ENCODE results near the gene FAF2.

The FAF2 gene

DNA sequence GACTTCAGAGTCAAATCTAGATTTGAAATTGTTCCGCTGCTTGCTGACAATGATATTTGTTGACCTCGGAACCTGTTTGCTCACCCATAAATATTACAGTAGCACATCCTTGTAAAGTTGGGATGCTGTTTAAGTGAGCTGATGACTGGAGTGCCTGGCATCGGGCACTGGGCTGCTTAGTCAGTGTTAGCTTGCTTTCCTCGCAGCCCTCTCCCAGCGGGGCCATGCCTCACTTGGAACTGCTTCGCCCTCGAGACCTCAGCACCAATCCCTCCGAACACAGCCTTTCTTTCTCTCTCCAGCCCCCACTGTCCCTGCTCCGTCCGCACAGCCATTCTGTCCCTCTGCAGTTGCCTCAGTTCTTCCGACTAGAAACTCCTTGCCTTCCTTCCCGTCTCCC is 65.6 kb downstream of the FAF2 start:
- DNase-seq: no peak

DNA sequence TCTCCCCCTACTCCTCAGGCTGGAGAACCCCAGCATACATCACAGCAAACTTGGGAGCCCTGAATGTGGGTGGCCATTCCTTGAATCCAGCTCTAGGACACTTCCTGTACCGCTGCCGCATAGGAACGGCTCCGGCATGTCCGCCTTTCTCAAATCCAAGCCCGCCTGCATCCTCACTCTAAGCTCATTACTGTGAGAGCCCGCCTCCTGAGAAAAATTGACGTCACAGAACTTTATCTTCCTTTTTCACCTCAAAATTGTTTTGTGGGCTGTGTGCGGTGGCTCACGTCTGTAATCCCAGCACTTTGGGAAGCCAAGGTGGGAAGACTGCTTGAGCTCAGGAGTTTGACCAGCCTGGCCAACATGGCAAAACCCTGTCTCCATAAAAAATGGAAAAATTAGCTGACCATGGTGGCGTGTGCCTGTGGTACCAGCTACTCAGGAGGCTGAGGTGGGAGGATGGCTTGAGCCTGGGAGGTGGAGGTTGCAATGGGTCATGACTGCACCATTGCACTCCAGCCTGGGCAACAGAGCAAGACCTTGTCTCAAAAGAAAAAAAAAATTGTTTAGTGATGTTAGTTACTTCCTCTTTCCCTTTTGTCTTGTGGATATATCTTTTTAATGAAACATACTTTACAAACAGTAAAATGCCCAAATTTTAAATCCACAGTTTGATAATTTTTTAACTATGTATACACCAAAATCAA is 66.2 kb downstream of the FAF2 start:
- DNase-seq: no peak

- DNase-seq: no peak
These were observed 67.2 kb downstream of the FAF2 start for GRCh38 chr5:176515396-176515795.

GRCh38 chr5:176517053-176517661 is 69.0 kb downstream of the FAF2 start:
- no peak for DNase-seq

DNA sequence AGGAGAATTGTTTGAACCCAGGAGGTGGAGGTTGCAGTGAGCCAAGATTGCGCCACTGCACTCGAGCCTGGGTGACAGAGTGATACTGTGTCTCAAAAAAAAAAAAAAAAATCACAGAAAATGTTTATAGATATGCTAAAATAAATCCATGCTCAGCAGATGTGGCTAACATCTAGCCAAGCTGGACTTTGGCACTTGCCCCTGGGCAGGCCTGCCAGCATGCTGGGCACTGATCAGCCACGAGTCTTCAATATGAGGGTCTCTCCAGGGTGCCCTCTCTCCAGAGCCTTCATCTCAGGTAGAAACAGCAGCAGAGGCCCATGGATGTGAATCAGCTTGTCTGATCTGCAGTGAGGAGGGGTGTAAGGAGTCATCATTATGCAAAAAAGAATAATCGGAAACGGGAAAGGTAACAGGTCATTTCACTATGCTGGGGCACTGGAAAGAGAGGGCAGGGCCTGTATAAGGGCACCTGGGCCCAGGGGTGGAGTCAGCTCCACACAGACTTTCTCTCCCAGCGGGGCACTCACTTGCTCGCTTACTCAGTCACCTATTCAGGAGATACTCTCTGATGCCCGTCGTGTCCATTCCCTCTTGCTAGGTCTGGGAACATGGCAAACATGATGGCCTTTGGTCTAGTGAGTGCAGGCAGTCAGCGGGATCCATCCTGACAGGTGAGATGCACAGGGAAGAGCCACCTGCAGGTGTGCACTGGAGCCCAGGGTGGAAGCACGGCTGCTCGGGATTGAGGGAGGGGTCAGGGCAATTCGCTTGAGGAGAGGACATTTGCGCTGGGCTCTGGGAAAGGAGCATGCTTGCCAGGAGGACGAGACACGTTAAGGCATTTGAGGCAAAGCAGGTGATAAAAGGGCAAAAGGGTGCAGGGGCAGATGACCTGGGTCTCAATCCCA is 71.9 kb downstream of the FAF2 start:
- no peak for DNase-seq

- DNase-seq: no peak
These were observed 73.1 kb downstream of the FAF2 start for GRCh38 chr5:176521286-176521685.

GRCh38 chr5:176521699-176522263 is 73.6 kb downstream of the FAF2 start:
- no peak for DNase-seq

GRCh38 chr5:176524138-176524537 is 76.0 kb downstream of the FAF2 start:
- DNase-seq: no peak

GRCh38 chr5:176524987-176525386 is 76.8 kb downstream of the FAF2 start:
- no peak for DNase-seq

DNA sequence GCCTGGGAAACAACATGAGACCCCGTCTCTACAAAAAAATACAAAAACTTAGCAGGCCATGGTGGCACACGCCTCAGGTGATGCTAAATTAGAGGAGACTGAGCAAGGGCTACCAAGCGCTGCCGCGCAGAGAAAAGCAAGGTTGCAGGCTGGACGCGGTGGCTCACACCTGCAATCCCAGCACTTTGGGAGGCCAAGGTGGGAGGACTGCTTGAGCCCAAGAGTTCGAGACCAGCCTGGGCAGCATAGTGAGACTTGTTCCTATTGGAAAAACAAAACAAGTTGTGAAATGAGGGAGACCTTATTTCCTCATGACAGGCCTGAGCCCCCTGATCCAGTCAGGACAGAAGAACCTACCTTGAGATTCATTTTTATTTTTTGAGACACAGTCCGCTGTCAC is 77.5 kb downstream of the FAF2 start:
- no peak for DNase-seq

DNA sequence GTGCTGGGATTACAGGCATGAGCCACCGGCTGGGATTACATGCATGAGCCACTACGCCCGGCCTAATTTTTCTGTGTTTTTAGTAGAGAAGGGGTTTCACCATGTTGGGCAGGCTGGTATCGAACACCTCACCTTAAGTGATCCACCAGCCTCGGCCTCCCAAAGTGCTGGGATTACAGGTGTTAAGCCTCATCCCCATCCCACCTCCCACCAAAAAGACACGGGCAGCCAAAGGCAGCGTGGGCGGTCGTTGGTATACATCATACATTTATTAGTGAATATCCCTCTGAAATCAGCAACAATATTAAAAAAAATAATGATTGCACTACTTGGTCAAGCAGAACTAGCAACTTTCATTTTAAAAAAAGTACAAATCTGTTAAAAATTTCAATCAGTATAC is 78.3 kb downstream of the FAF2 start:
- DNase-seq: no peak

- DNase-seq: no peak
These were observed 79.3 kb downstream of the FAF2 start for GRCh38 chr5:176527246-176528222.

DNA sequence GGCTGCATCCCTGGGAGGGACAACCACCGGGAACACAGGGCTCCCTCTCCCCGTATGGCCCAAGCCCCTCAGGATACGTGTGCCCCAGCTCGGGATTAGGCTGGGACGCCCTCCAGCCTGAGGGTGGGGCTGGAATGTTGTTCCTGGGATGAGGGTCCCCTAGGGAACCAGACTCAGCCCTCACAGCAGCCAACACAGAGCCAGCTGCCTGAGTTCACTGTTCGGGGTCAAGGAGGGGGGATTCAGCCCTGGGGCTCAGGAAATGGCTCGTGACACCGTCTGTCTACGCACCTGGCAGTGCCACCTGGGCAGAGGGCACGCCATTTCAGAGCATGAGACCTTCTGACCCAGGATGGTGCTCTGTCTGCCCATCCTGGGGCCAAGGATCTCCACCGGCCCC is 80.1 kb downstream of the FAF2 start:
- DNase-seq: no peak

GRCh38 chr5:176528761-176529115 is 80.6 kb downstream of the FAF2 start:
- DNase-seq: no peak

DNA sequence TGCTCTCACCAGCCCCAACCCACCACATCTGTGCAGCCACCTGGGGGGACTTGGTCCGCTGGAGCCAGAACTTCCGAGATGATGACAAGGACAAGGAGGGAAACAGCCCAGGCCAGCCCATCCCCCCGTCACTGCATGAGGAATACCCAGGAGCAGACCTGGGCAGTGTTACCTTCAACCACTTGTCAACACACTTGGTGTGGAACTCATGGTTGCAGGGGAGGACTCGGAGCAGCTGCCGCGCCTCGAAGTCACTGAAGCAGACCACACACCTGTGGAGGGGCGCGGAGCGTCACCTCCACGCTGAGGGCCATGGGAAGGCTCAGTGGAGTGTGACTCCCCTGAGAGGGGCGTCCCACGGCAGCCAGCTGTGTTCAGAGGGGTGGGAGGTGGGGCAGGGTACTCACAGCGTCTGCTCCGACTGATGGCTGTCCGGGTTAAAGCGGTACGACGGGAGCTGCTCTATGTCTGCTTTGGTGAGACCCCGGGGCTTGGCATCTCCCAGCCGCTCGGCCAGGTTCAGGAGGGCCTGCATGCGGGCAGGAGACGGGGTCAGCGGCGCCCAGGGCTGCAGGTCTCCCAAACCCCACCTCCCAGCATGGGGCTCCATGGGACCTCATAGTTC is 81.0 kb downstream of the FAF2 start:
- no peak for DNase-seq

DNA sequence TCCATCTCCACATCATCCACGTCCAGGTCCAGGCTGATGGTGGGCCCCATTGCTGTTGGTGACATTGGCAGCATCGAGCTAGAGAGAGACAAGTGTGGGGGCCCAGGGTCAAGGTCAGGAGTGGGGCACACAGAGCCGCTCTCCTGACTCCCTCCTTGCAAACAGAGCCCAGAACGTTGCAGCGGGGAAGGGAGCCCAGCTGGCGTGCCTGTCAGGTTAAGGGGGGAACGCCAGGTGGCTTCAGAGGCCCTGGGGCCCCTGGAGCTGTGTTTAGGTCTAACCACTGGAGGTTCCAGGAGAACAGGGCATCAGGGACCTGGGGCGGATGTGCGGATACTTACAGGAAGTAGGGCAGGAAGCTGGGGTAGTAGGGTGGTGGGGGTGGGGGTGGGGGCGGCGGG is 81.6 kb downstream of the FAF2 start:
- DNase-seq: no peak

- DNase-seq: no peak
These were observed 82.3 kb downstream of the FAF2 start for GRCh38 chr5:176530393-176530982.

DNA sequence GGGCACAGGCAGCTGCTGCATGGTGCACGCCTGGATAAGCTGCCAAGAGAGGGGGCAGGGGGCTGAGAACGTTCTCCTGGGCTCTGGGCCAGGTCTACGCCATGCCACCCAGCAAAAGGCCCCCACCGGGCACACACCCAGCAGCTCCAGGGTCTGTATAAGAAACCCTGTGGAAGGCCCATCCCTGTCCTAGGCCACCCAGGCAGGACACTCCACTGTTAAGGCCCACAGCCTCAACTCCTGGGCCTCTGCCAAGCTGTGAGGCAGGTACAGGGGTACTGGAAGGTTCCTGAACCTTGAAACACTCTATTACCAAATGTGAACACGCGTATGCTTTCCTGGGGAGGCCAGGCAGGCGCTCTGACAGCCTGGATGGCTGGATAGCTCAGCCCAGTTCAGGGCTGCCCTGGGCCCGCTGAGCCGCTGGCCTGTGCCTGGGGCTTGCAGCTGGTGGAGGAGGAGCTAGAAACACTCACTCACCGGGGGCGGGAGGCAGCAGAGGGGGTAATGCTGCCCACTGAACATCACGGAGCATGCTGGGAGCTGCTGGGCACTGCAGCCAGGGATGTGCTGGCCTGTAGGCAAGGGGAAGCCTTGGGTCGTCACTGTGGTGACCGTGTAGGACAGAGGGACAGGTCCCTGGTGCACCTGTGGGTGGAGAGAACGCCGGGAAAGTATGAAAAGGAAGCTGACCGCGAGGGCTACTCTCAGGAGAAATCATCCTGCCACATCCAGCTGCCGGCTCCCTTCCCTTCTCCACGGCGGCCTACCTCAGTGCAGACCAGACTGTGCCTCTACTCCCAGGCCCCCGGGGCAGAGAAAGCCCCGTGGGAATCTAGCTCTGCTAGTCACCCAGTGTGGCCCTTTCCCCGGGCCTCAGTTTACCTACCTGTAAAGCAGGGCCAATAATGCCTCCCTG is 83.1 kb downstream of the FAF2 start:
- peak; percentile 87 for DNase-seq

GRCh38 chr5:176531902-176532493 is 83.8 kb downstream of the FAF2 start:
- no peak for DNase-seq

DNA sequence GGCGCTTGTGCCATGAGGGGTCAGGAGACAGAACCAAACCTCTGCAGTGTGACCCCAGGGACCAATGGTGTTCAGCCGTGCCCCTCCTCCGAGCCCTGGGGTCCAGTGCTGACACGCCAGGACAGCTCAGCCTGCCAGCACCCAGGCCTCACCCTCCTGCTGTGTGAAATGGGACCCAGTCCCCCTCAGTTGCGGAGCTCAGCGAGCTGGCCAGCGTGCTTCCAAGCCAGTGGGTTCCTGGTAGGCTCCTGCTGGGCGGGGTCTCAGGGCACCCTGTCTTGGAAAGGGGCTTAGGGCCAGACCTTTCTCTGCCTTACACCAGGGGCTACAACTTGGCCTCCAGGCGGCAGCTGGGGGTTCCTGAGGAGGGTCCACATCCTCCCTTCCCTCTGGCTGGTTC is 84.6 kb downstream of the FAF2 start:
- no peak for DNase-seq

Data from midbrain (tissue), 1 donor.